K562 (cell line): Measurements from ENCODE around the gene PAQR7. TPM values are rescaled to one million over a fixed set of nuclear protein-coding genes. Genes with fewer than 3 reads are reported as not detected.

Source experiments
- ADNP ChIP-seq: fragments of 200-800 bp; sonication (Bioruptor generic); IDR thresholded peaks from 2 replicates; pipeline ENCODE4 v1.6.1; 2016; ENCODE audit warnings: missing genetic modification characterization, missing compliant biosample characterization
- ARID3B ChIP-seq: fragments of 250-450 bp; sonication (Bioruptor Pico); IDR thresholded peaks from 2 replicates; pipeline ENCODE4 v1.4.0; 2020; ENCODE audit warnings: borderline replicate concordance
- DLX4 ChIP-seq: fragments of 250-450 bp; sonication (Bioruptor Pico); IDR thresholded peaks from 2 replicates; pipeline ENCODE4 v1.6.1; 2021; ENCODE audit warnings: mild to moderate bottlenecking
- POLR2A ChIP-seq: fragments of 450-650 bp; conservative IDR thresholded peaks from 2 replicates; pipeline ENCODE4 v1.6.1; 2016
- TARDBP ChIP-seq: fragments of 450-650 bp; IDR thresholded peaks from 2 replicates; pipeline ENCODE4 v1.6.1; 2016
- ZBTB11 ChIP-seq, 3 experiments: fragments of 200-800 bp in 1 of 3; fragments of 250-450 bp in 1 of 3; fragments of 450-650 bp in 1 of 3; sonication (Bioruptor Pico) in 1 of 3; sonication (Bioruptor generic) in 1 of 3; formaldehyde crosslinking in 1 of 3; IDR thresholded peaks; 2 replicates each; pipeline versions ENCODE4 v1.6.1 to v1.8.0; 2016 to 2022; ENCODE audit warnings: mild to moderate bottlenecking in 2 of 3, missing genetic modification characterization in 2 of 3, missing compliant biosample characterization in 1 of 3, moderate library complexity in 1 of 3
- ZFX ChIP-seq: sonication (generic); formaldehyde crosslinking; IDR thresholded peaks from 2 replicates; pipeline ENCODE4 v1.8.0; 2022; ENCODE audit warnings: mild to moderate bottlenecking, missing genetic modification reagents, moderate library complexity
- ZNF23 ChIP-seq: fragments of 250-450 bp; sonication (Bioruptor Pico); IDR thresholded peaks from 2 replicates; pipeline ENCODE4 v1.4.0; 2020; ENCODE audit warnings: mild to moderate bottlenecking
- polyA plus RNA-seq, 8 experiments: library from polyadenylated mRNA; depleted of rRNA in 4 of 8; stranded (reverse) in 5 of 8; unstranded in 3 of 8; fragments of >200 nt; fragmentation: Nextera tagmentation in 2 of 8; fragmentation: Illumina TruSeq in 1 of 8; extraction: Ambion mirVana in 2 of 8; extraction: Trizol in 1 of 8; gene quantifications; 2 replicates each; pipeline versions ENCODE4 v1.2.1 to v1.2.3, GENCODE V29; 2011 to 2014; ENCODE audit warnings: inconsistent platforms in 1 of 8, missing spikeins in 1 of 8
- total RNA-seq, 7 experiments: library from RNA; depleted of rRNA in 6 of 7; stranded (reverse); fragments of >200 nt in 6 of 7; fragmentation: Illumina TruSeq in 2 of 7; extraction: Trizol in 2 of 7; gene quantifications; 2 replicates each; pipeline versions ENCODE4 v1.2.1 to v1.2.3, GENCODE V29; 2011 to 2021; ENCODE audit warnings: low replicate concordance in 1 of 7
- TF ChIP-seq, protein P1 (sequence below): fragments of 450-650 bp; formaldehyde crosslinking; IDR thresholded peaks from 2 replicates; pipeline ENCODE4 v1.4.0; 2020; ENCODE audit warnings: mild to moderate bottlenecking, moderate library complexity

The PAQR7 gene
- total and polyA plus RNA-seq, 9 of the 15 experiments (the other 6 are each of a cell fraction or from before 2014, with no cell fraction given) = 1.1 to 5.2 (median 2.6) TPM

GRCh38 chr1:25896266-25896665 lies 20.8 kb upstream of the PAQR7 start (continued):
- TF ChIP-seq, protein P1, sequence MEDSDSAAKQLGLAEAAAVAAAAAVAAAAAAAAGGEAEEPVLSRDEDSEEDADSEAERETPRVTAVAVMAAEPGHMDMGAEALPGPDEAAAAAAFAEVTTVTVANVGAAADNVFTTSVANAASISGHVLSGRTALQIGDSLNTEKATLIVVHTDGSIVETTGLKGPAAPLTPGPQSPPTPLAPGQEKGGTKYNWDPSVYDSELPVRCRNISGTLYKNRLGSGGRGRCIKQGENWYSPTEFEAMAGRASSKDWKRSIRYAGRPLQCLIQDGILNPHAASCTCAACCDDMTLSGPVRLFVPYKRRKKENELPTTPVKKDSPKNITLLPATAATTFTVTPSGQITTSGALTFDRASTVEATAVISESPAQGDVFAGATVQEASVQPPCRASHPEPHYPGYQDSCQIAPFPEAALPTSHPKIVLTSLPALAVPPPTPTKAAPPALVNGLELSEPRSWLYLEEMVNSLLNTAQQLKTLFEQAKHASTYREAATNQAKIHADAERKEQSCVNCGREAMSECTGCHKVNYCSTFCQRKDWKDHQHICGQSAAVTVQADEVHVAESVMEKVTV (CRISPR knock-in tag) = no peak
- TF ChIP-seq ADNP (tag) (no peak), DLX4 (CRISPR knock-in tag) (no peak), POLR2A (no peak), ZNF23 (CRISPR knock-in tag) (no peak), TARDBP (no peak), ZFX (0 out of 2 replicates have a peak, but pooled peaks have one; percentile 6), ARID3B (CRISPR knock-in tag) (no peak), ZBTB11 (CRISPR knock-in tag; IDR thresholded peaks at IDR 0.05) (no peak)
- TF ChIP-seq, all 486 proteins: peak for 4
